ENCODE measurements around the gene CAMTA1.
"Not testable (repeated sequence)": the region's sequence is repeated elsewhere in the genome, so short reads cannot be mapped to it uniquely, and the experiment has no call there.

Gene CAMTA1

GRCh38 chr1:7327849-7328248 lies 542.6 kb downstream of the CAMTA1 start:
- TF ChIP-seq, protein P1, sequence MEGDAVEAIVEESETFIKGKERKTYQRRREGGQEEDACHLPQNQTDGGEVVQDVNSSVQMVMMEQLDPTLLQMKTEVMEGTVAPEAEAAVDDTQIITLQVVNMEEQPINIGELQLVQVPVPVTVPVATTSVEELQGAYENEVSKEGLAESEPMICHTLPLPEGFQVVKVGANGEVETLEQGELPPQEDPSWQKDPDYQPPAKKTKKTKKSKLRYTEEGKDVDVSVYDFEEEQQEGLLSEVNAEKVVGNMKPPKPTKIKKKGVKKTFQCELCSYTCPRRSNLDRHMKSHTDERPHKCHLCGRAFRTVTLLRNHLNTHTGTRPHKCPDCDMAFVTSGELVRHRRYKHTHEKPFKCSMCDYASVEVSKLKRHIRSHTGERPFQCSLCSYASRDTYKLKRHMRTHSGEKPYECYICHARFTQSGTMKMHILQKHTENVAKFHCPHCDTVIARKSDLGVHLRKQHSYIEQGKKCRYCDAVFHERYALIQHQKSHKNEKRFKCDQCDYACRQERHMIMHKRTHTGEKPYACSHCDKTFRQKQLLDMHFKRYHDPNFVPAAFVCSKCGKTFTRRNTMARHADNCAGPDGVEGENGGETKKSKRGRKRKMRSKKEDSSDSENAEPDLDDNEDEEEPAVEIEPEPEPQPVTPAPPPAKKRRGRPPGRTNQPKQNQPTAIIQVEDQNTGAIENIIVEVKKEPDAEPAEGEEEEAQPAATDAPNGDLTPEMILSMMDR (IDR thresholded peaks at IDR 0.05; ENCODE audit: borderline replicate concordance, insufficient read depth, low read depth, low read length) = no peak
- no peak overlapping the region for H3K4me3 ChIP-seq (ENCODE audit: low read depth, low read length)

DNA sequence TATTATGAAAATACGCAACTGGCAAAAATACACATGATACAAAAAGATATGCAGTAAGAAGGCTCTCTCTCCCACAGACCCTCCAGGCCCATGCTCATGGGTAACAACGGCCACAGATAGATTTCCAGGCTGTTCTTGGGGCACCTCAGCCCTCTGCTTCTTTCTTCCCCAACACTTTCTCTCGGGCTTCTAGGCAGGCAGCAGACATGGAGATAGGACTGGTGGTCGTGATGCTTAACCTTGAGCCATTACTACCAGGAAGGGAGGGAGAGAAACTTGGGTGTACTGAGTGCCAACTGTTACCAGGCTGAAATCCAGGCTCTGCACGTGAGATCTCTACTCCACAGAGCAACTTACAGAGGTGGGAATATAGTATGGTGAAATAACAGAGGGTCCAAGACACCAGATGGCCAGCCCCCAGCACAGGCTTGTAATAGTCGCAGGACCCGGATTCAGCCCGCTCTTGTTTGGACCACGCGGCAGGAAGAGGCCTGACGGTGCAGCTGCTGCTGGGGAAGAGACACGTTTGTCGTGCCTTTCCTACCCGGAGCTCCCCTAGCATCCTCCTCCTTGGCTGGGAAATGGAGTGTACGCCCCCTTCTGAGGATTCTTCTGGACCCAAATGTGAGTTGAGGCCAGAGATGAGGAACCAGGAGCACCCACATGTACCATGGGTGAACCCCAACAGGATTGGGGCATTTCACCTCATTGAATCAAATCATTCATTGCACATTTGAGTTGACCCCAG lies 544.8 kb downstream of the CAMTA1 start:
- TF ChIP-seq, protein P1 (IDR thresholded peaks at IDR 0.05; ENCODE audit: borderline replicate concordance, insufficient read depth, low read depth, low read length) = no peak
- no peak overlapping the region for H3K4me3 ChIP-seq (ENCODE audit: low read depth, low read length)

- not testable (repeated sequence) for H3K4me3 ChIP-seq (ENCODE audit: low read depth, low read length)
Measured at GRCh38 chr1:7330726-7331125, 545.5 kb downstream of the CAMTA1 start.

GRCh38 chr1:7331926-7332535 lies 546.8 kb downstream of the CAMTA1 start:
- TF ChIP-seq, protein P1 (IDR thresholded peaks at IDR 0.05; ENCODE audit: borderline replicate concordance, insufficient read depth, low read depth, low read length) = no peak

DNA sequence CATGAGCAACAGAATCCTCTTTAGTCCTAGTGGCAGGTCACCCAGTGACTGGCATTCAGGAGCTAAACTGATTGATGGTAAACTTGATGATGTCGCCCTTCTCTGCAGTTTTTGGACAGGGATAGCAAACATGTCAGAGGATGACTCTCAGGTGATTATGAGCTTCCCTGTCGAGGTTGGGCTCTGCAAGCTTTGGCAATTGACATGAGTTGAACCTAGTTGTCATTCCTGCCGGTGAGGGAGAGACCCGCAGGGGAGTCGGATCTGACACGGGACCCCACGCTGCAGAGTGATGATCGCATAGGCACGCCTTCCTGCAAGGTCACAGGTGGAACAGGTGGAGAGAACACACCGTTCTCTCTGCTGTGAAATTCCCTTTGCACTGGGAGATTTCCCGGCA lies 547.8 kb downstream of the CAMTA1 start:
- H3K4me3 ChIP-seq (ENCODE audit: low read depth, low read length) = no peak overlapping the region
- TF ChIP-seq, protein P1 (IDR thresholded peaks at IDR 0.05; ENCODE audit: borderline replicate concordance, insufficient read depth, low read depth, low read length) = no peak

More at GRCh38 chr1:7331926-7332535, 546.8 kb downstream of the CAMTA1 start:
- no peak overlapping the region for H3K4me3 ChIP-seq (ENCODE audit: low read depth, low read length)

GRCh38 chr1:7333620-7334019 lies 548.4 kb downstream of the CAMTA1 start:
- H3K4me3 ChIP-seq (ENCODE audit: low read depth, low read length) = no peak overlapping the region

DNA sequence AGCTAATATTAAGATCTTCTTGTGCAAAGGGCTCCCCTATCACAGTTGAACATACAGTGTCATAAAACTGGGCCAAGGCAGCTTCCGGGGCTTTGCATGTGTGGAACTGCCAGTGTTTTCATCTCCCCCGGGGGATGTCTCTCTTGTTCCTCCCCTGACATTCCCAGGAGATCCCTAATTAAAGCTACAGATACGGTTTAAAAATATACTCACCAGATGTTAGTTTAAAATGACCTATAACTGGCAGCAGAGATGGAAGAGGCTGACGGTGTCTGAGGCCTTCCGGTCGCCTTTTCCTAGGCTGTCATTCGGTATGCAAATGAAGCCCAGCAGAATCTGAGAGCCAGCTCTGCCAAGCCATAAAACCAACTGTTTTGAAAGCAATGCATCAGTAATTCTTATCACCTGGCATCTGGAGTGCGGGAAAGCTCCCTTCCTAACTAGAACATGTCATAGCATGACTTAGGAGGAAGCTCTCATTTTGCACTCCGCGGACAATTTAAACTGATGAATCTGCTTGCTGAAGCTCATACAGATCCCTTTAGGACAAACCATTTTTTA lies 549.3 kb downstream of the CAMTA1 start:
- TF ChIP-seq, protein P1 (IDR thresholded peaks at IDR 0.05; ENCODE audit: borderline replicate concordance, insufficient read depth, low read depth, low read length) = no peak
- H3K4me3 ChIP-seq (ENCODE audit: low read depth, low read length) = no peak overlapping the region

More at GRCh38 chr1:7333620-7334019, 548.4 kb downstream of the CAMTA1 start:
- TF ChIP-seq, protein P1 (IDR thresholded peaks at IDR 0.05; ENCODE audit: borderline replicate concordance, insufficient read depth, low read depth, low read length) = no peak
